Activated naive CD4-positive, alpha-beta T cell treated with anti-CD3 and anti-CD28 coated beads, Interleukin-2, amount 50 U/mL, for 24 hours (primary cell): ENCODE measurements around the gene PRMT7.

Experiments used
- H3K27ac Mint-ChIP-seq: one replicate; pipeline ENCODE4 v1.8.0; 2021; ENCODE audit warnings: mild to moderate bottlenecking, mixed read lengths
- H3K27me3 Mint-ChIP-seq: one replicate; pipeline ENCODE4 v1.8.0; 2021; ENCODE audit warnings: mixed read lengths
- H3K36me3 Mint-ChIP-seq: one replicate; pipeline ENCODE4 v1.8.0; 2021; ENCODE audit warnings: mixed read lengths
- H3K4me1 Mint-ChIP-seq: one replicate; pipeline ENCODE4 v1.8.0; 2021; ENCODE audit warnings: mixed read lengths
- H3K4me3 Mint-ChIP-seq: one replicate; pipeline ENCODE4 v1.8.0; 2021; ENCODE audit warnings: mild to moderate bottlenecking, mixed read lengths
- H3K9me3 Mint-ChIP-seq: one replicate; pipeline ENCODE4 v1.8.0; 2021; ENCODE audit warnings: mixed read lengths

PRMT7 gene

GRCh38 chr16:68393333-68393732 is 82.5 kb downstream of the PRMT7 start:
- no peaks in the 10 kb centered on the region for H3K9me3 Mint-ChIP-seq
- H3K4me1 Mint-ChIP-seq, result peaks cover 7% of the 10 kb centered on the region
- H3K4me3 Mint-ChIP-seq, result no peak overlapping the region
- no peak overlapping the region for H3K27ac Mint-ChIP-seq
- no peaks in the 10 kb centered on the region for H3K36me3 Mint-ChIP-seq
- no peaks in the 10 kb centered on the region for H3K27me3 Mint-ChIP-seq

- Mint-ChIP-seq H3K4me3 (no peak overlapping the region), H3K4me1 (peaks cover 10% of the 10 kb centered on the region), H3K36me3 (no peaks in the 10 kb centered on the region), H3K27ac (no peak overlapping the region), H3K27me3 (no peaks in the 10 kb centered on the region), H3K9me3 (no peaks in the 10 kb centered on the region)
Measured at GRCh38 chr16:68395167-68395786, 84.5 kb downstream of the PRMT7 start.

DNA sequence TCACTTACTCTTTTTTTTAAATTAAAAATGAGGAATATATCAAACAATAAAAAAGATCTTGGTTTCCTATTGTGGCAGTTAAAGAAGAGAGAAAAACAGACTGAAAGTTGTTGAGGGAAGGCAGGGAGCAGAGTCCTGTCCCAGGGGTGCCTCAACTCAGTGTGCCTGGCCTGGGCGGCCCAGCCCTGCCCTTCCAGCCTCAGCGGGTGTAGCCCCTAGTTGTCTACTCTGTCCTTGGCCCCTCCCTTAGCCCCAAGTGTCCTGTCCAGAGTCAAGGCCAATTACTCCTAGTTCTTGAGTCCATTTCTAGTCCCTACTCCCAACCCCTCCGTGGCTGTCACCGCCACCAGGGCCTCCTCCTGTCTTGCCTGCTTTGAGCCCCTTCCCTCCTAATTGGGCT is 85.0 kb downstream of the PRMT7 start:
- Mint-ChIP-seq H3K27me3 (no peaks in the 10 kb centered on the region), H3K4me3 (no peak overlapping the region), H3K36me3 (no peaks in the 10 kb centered on the region), H3K4me1 (peaks cover 16% of the 10 kb centered on the region), H3K9me3 (no peaks in the 10 kb centered on the region), H3K27ac (no peak overlapping the region)

DNA sequence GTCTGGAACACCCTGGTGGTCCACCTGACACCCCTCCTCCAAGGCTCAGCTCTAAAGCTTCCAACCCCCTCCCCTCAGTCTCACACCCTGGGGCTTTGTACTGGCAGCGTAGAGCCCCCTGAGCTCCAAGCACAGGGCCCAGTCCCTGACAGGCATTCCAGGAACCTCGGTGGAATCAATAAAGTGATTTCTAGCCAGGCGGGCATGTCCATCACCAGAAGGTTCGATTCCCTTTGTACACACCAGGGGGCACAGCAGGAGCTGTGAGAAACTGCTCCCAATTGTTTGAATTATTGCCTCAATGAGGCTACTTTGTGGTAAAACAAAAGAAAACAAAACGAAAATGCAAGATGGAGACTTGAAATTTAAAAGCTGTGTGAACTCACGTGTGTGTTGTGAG is 85.7 kb downstream of the PRMT7 start:
- Mint-ChIP-seq H3K27ac (peak overlapping the region; percentile 41), H3K9me3 (no peaks in the 10 kb centered on the region), H3K27me3 (no peaks in the 10 kb centered on the region), H3K36me3 (no peaks in the 10 kb centered on the region), H3K4me3 (no peak overlapping the region), H3K4me1 (peaks cover 22% of the 10 kb centered on the region)

DNA sequence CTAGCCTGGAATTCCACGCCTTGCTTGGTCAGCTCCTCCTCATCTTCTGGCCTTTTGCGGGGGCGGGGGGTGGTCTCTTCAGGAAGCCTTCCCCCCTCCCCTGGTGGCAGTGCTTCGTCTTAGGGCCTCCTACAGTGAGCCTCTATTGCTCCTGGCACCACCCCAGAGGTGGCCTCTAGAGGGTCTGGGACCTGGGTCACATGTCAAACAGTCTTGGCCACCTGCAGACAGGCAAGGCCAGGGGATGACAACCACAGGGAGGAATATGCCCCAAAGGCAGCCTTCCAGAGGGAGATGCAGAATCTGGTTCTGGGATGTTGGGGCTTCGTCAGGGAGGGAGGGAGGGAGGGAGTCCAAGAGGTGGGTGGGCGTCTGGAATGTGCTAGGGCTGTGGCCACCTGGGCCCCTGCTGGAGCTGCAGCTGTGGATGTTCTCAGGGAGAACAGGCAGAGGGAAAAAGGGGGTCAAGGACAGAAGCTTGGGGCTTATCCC is 86.9 kb downstream of the PRMT7 start:
- H3K36me3 Mint-ChIP-seq, result no peaks in the 10 kb centered on the region
- H3K9me3 Mint-ChIP-seq, result no peaks in the 10 kb centered on the region
- H3K27ac Mint-ChIP-seq, result no peak overlapping the region

DNA sequence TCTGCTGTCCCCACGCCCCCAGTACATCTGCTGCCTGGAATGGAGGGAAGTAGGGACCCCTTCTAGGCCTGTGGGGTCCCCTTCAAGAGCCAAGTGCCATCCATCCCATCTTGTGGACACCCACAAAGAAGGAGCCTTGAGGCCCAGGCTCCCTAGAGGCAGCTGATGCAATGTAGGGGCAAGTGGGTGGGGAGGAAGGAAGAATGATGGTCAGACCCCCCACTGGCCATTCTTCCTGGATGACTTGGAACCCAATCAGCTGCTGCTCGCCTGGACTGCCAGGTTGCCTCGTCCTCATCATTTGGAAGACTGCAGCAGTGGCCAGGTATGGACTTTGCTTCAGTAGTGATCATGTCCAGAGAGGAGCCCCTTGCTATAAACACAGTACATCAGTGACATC is 88.6 kb downstream of the PRMT7 start:
- Mint-ChIP-seq H3K4me3 (no peak overlapping the region), H3K36me3 (no peaks in the 10 kb centered on the region), H3K27ac (no peak overlapping the region), H3K9me3 (no peaks in the 10 kb centered on the region), H3K4me1 (peaks cover 27% of the 10 kb centered on the region), H3K27me3 (no peaks in the 10 kb centered on the region)

More for the DNA sequence above, 86.9 kb downstream of the PRMT7 start:
- peaks cover 27% of the 10 kb centered on the region for H3K4me1 Mint-ChIP-seq
- H3K27me3 Mint-ChIP-seq, result no peaks in the 10 kb centered on the region
- H3K4me3 Mint-ChIP-seq, result no peak overlapping the region

- Mint-ChIP-seq H3K27me3 (no peaks in the 10 kb centered on the region), H3K4me3 (no peak overlapping the region), H3K36me3 (no peaks in the 10 kb centered on the region), H3K4me1 (peaks cover 27% of the 10 kb centered on the region), H3K27ac (no peak overlapping the region), H3K9me3 (no peaks in the 10 kb centered on the region)
Measured at GRCh38 chr16:68400083-68400923, 89.5 kb downstream of the PRMT7 start.

DNA sequence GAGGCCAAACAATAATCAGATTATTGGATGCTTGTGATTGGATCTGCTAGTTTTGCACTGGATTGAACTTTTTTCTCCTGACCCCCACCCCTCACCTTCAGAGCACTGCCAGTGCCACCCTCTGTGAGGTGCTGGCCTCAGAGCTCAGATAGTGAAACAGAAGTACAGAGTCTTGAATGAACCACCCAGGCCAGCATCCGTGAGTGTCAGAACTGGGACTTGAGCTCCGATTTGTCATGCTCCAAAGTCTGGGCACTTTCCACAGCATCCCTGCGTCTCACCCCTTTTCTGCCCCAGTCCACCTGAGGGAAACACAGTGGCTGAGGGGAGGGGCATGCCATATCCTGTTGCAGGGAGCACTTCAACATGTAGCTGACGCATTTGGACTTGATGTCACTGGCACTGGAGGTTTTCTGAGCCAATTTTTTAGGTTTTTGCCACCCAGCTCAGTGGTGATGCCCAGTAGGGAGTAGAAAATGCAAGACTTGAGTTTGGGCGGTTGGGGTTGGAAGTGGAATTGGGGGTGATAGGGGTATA is 90.2 kb downstream of the PRMT7 start:
- no peaks in the 10 kb centered on the region for H3K9me3 Mint-ChIP-seq
- H3K4me3 Mint-ChIP-seq, result no peak overlapping the region
- H3K4me1 Mint-ChIP-seq, result peaks cover 27% of the 10 kb centered on the region
- no peak overlapping the region for H3K27ac Mint-ChIP-seq
- H3K36me3 Mint-ChIP-seq, result no peaks in the 10 kb centered on the region
- no peaks in the 10 kb centered on the region for H3K27me3 Mint-ChIP-seq

- no peak overlapping the region for H3K4me3 Mint-ChIP-seq
- no peaks in the 10 kb centered on the region for H3K36me3 Mint-ChIP-seq
- H3K27me3 Mint-ChIP-seq, result no peaks in the 10 kb centered on the region
- no peaks in the 10 kb centered on the region for H3K9me3 Mint-ChIP-seq
- H3K4me1 Mint-ChIP-seq, result peaks cover 21% of the 10 kb centered on the region
- no peak overlapping the region for H3K27ac Mint-ChIP-seq
Measured at GRCh38 chr16:68401871-68402747, 91.3 kb downstream of the PRMT7 start.

DNA sequence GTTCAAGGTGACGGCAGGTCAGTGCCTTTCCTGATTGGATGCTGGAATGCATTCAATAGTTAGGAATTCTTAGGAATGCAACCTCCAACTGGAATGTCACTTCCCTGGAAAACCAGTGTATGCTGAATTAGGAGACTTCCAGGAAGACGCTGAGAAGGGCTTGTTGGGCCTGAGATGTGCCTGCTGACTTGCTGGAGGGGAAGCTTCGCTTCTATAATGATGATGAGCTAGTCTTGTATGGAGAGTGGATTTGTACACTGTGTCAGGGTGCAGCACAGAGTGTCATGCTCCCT is 91.9 kb downstream of the PRMT7 start:
- no peak overlapping the region for H3K27ac Mint-ChIP-seq
- H3K4me3 Mint-ChIP-seq, result no peak overlapping the region
- no peaks in the 10 kb centered on the region for H3K36me3 Mint-ChIP-seq
- no peaks in the 10 kb centered on the region for H3K27me3 Mint-ChIP-seq
- H3K9me3 Mint-ChIP-seq, result no peaks in the 10 kb centered on the region
- peaks cover 21% of the 10 kb centered on the region for H3K4me1 Mint-ChIP-seq

DNA sequence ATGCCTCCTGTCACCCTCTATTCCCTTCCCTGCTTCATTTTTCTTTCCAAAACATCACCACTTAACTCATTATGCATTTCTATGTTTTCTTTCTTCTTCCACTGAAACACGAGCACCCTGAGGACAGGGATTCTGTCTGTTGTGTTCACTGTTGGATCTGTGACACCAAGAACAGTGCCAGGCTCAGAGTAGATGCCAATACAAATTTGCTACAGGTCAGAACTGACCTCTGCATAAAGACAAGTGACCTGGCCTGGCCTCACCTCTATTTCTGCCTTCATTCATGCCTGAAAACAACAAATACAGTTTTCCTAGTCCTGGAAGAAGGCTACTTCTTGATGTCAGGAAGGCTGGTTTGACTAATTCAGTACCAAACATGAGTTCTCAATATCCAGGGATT is 92.4 kb downstream of the PRMT7 start:
- peaks cover 21% of the 10 kb centered on the region for H3K4me1 Mint-ChIP-seq
- no peaks in the 10 kb centered on the region for H3K9me3 Mint-ChIP-seq
- no peaks in the 10 kb centered on the region for H3K27me3 Mint-ChIP-seq
- H3K36me3 Mint-ChIP-seq, result no peaks in the 10 kb centered on the region
- no peak overlapping the region for H3K4me3 Mint-ChIP-seq
- no peak overlapping the region for H3K27ac Mint-ChIP-seq

DNA sequence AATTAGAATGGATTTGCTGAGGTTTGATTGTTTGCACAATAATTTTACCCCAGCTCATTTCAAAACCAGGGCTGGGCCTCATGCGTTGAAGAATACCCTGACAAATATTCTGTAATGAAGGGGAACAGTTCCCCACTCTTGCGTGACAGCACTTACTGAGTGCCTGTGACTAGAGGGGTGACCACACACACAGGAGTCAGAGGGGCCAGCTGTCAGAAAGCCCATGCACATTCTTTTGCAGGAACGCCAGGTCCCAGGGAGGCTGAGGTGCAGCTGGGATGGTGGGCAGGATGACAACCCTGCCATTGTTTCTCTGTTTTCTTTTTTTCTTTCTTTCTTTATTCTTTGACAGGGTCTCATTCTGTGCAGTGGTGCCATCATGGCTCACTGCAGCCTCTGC is 92.9 kb downstream of the PRMT7 start:
- H3K27ac Mint-ChIP-seq, result no peak overlapping the region
- no peaks in the 10 kb centered on the region for H3K36me3 Mint-ChIP-seq
- H3K27me3 Mint-ChIP-seq, result no peaks in the 10 kb centered on the region
- no peak overlapping the region for H3K4me3 Mint-ChIP-seq
- peaks cover 21% of the 10 kb centered on the region for H3K4me1 Mint-ChIP-seq
- H3K9me3 Mint-ChIP-seq, result no peaks in the 10 kb centered on the region

- H3K9me3 Mint-ChIP-seq, result no peaks in the 10 kb centered on the region
- no peaks in the 10 kb centered on the region for H3K36me3 Mint-ChIP-seq
- no peak overlapping the region for H3K4me3 Mint-ChIP-seq
- no peaks in the 10 kb centered on the region for H3K27me3 Mint-ChIP-seq
- no peak overlapping the region for H3K27ac Mint-ChIP-seq
- H3K4me1 Mint-ChIP-seq, result peaks cover 19% of the 10 kb centered on the region
Measured at GRCh38 chr16:68404736-68405345, 94.0 kb downstream of the PRMT7 start.

DNA sequence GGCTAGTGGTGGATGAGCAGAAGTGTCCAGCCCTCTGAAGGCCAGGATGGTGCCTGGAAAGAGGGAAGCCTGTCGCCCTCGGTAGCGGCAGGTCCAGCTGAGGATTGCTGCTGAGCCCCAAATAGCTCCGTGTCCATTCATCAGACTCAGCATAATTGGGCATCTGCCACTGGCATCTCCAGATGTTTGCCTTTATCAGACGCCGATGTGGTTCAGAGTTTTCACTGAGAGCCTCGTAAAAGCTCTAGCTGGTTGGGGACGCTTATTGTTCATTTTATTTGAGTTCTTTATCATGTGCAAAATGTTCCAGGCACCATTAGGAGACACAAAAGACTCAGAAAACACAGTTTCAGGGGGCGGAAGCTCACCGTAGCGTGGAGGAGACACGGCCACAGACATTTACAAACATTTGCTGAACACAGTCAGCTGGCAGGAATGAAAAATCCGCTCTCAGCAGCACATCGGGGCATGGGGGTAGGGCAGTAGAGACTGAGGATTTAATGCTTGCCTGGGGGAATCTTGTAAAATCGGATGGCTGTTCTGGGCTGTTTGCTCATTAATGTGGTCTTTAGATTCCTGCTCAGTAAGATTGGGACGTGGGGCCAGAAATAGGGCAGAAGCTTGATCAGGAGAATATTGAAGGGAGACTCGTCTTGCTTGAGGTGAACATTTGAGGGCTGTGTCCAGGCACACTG is 95.8 kb downstream of the PRMT7 start:
- H3K36me3 Mint-ChIP-seq, result no peaks in the 10 kb centered on the region
- H3K4me3 Mint-ChIP-seq, result no peak overlapping the region
- peaks cover 9% of the 10 kb centered on the region for H3K4me1 Mint-ChIP-seq
- H3K9me3 Mint-ChIP-seq, result no peaks in the 10 kb centered on the region
- no peak overlapping the region for H3K27ac Mint-ChIP-seq
- H3K27me3 Mint-ChIP-seq, result no peaks in the 10 kb centered on the region
